Karpas-422 (cell line): Measurements from ENCODE around the gene TNS3. TPM values are rescaled to one million over a fixed set of nuclear protein-coding genes. Genes with fewer than 3 reads are reported as not detected.

Source experiments
- DNase-seq: peaks from one replicate; pipeline ENCODE4 v3.0.0-alpha.2; 2015
- H2AFZ ChIP-seq: fragments of 200-600 bp; sonication (generic); 2 replicates; pipeline ENCODE4 v1.6.1; 2014; ENCODE audit warnings: antibody characterized with exemption, low read length, mixed read lengths
- H3K27ac ChIP-seq: fragments of 200-600 bp; sonication (generic); 2 replicates; pipeline ENCODE4 v1.5.1; 2014; ENCODE audit warnings: mild to moderate bottlenecking, low read length, moderate library complexity
- H3K27me3 ChIP-seq: fragments of 200-600 bp; sonication (generic); 2 replicates; pipeline ENCODE4 v1.6.1; 2014; ENCODE audit warnings: low read length, mixed read lengths
- H3K36me3 ChIP-seq: fragments of 200-600 bp; sonication (generic); 2 replicates; pipeline ENCODE4 v1.6.1; 2014; ENCODE audit warnings: low read length, mixed read lengths; ENCODE audit not compliant: insufficient read depth
- H3K4me1 ChIP-seq: fragments of 200-600 bp; sonication (generic); 2 replicates; pipeline ENCODE4 v1.6.1; 2014; ENCODE audit warnings: mild to moderate bottlenecking, low read length, mixed read lengths
- H3K4me2 ChIP-seq: fragments of 200-600 bp; sonication (generic); 2 replicates; pipeline ENCODE4 v1.6.1; 2014; ENCODE audit warnings: low read length, low read depth, mild to moderate bottlenecking; ENCODE audit not compliant: poor library complexity, severe bottlenecking
- H3K4me3 ChIP-seq: fragments of 200-600 bp; sonication (generic); 2 replicates; pipeline ENCODE4 v1.5.1; 2014; ENCODE audit warnings: mild to moderate bottlenecking, antibody characterized with exemption, low read length, mixed read lengths
- H3K79me2 ChIP-seq: fragments of 200-600 bp; sonication (generic); 2 replicates; pipeline ENCODE4 v1.6.1; 2014; ENCODE audit warnings: mild to moderate bottlenecking, low read length, mixed read lengths
- H3K9ac ChIP-seq: fragments of 200-600 bp; sonication (generic); 2 replicates; pipeline ENCODE4 v1.6.0; 2014; ENCODE audit warnings: low read length
- H3K9me2 ChIP-seq: fragments of 200-600 bp; sonication (generic), shearing (Covaris generic); replicated peaks from 2 replicates; pipeline ENCODE4 v1.6.0; 2014; ENCODE audit warnings: mild to moderate bottlenecking, low read length, moderate library complexity; ENCODE audit not compliant: insufficient read depth
- H3K9me3 ChIP-seq: fragments of 300-700, 200-600 bp; sonication (generic); 2 replicates; pipeline ENCODE4 v1.6.1; 2014; ENCODE audit warnings: low read length, mixed read lengths
- H4K20me1 ChIP-seq: fragments of 200-600 bp; sonication (generic); 2 replicates; pipeline ENCODE4 v1.6.1; 2014; ENCODE audit warnings: mild to moderate bottlenecking, antibody characterized with exemption, low read length, low read depth; ENCODE audit not compliant: insufficient read depth
- total RNA-seq: library from RNA; depleted of rRNA; stranded (reverse); fragments of >200 nt; shearing (Covaris generic); gene quantifications from 2 replicates; pipeline ENCODE4 v1.2.3, GENCODE V29; 2014; ENCODE audit warnings: low replicate concordance

TNS3 gene
- total RNA-seq, 1 experiment from 2014 or later, result 56.6 TPM

GRCh38 chr7:47512481-47513176 is 69.3 kb downstream of the TNS3 start:
- H3K9ac ChIP-seq, result no peak overlapping the region

GRCh38 chr7:47511699-47512370 is 70.1 kb downstream of the TNS3 start:
- H3K9me3 ChIP-seq, result no peaks in the 10 kb centered on the region
- DNase-seq, result no peak
- H2AFZ ChIP-seq, result no peak overlapping the region
- peaks cover 11% of the 10 kb centered on the region; the same call in 1 of the 2 replicates for H4K20me1 ChIP-seq
- H3K9ac ChIP-seq, result no peak overlapping the region
- H3K27me3 ChIP-seq, result no peaks in the 10 kb centered on the region
- H3K9me2 ChIP-seq, result peaks cover 6% of the 10 kb centered on the region
- H3K36me3 ChIP-seq, result peaks cover 14% of the 10 kb centered on the region; the same call in 1 of the 2 replicates
- no peak overlapping the region for H3K4me2 ChIP-seq
- H3K27ac ChIP-seq, result no peak overlapping the region
- peaks cover 88% of the 10 kb centered on the region for H3K79me2 ChIP-seq
- H3K4me3 ChIP-seq, result no peak overlapping the region
- H3K4me1 ChIP-seq, result peaks cover under 1% of the 10 kb centered on the region; the same call in 1 of the 2 replicates

More at GRCh38 chr7:47512481-47513176, 69.3 kb downstream of the TNS3 start:
- Histone ChIP-seq H3K79me2 (peaks cover 90% of the 10 kb centered on the region), H4K20me1 (peaks cover 11% of the 10 kb centered on the region; the same call in 1 of the 2 replicates), H3K36me3 (peaks cover 19% of the 10 kb centered on the region; the same call in 1 of the 2 replicates), H3K27ac (no peak overlapping the region), H3K4me3 (no peak overlapping the region), H3K9me2 (peaks cover 6% of the 10 kb centered on the region), H2AFZ (no peak overlapping the region), H3K4me1 (no peaks in the 10 kb centered on the region), H3K9me3 (no peaks in the 10 kb centered on the region), H3K27me3 (no peaks in the 10 kb centered on the region), H3K4me2 (no peak overlapping the region)
- no peak for DNase-seq

GRCh38 chr7:47510786-47511185 is 71.1 kb downstream of the TNS3 start:
- H3K4me3 ChIP-seq, result no peak overlapping the region
- peaks cover 11% of the 10 kb centered on the region; the same call in 1 of the 2 replicates for H4K20me1 ChIP-seq
- H3K79me2 ChIP-seq, result peaks cover 90% of the 10 kb centered on the region
- no peak overlapping the region for H3K9ac ChIP-seq
- H3K9me2 ChIP-seq, result peaks cover 4% of the 10 kb centered on the region
- H3K36me3 ChIP-seq, result peaks cover 20% of the 10 kb centered on the region; the same call in 1 of the 2 replicates
- H3K9me3 ChIP-seq, result no peaks in the 10 kb centered on the region
- no peak overlapping the region for H3K27ac ChIP-seq
- H2AFZ ChIP-seq, result no peak overlapping the region
- peaks cover 11% of the 10 kb centered on the region for H3K4me1 ChIP-seq
- DNase-seq, result no peak
- no peaks in the 10 kb centered on the region for H3K27me3 ChIP-seq
- H3K4me2 ChIP-seq, result no peak overlapping the region

- Histone ChIP-seq H3K4me2 (no peak overlapping the region), H3K4me1 (peaks cover 17% of the 10 kb centered on the region), H4K20me1 (peaks cover 8% of the 10 kb centered on the region; the same call in 1 of the 2 replicates), H3K79me2 (peaks cover 89% of the 10 kb centered on the region), H3K4me3 (no peak overlapping the region), H3K9me2 (no peaks in the 10 kb centered on the region; the same call in 1 of the 2 replicates), H3K9ac (no peak overlapping the region), H2AFZ (no peak overlapping the region), H3K9me3 (no peaks in the 10 kb centered on the region), H3K27ac (no peak overlapping the region), H3K27me3 (no peaks in the 10 kb centered on the region), H3K36me3 (peaks cover 19% of the 10 kb centered on the region; the same call in 1 of the 2 replicates)
- no peak for DNase-seq
Observed at GRCh38 chr7:47510192-47510591, 71.7 kb downstream of the TNS3 start.

- Histone ChIP-seq H3K27me3 (no peaks in the 10 kb centered on the region), H3K4me1 (peaks cover 23% of the 10 kb centered on the region), H3K79me2 (peaks cover 89% of the 10 kb centered on the region), H3K9me2 (no peaks in the 10 kb centered on the region), H4K20me1 (peaks cover 8% of the 10 kb centered on the region; the same call in 1 of the 2 replicates), H3K4me2 (no peak overlapping the region), H3K9me3 (no peaks in the 10 kb centered on the region), H3K9ac (no peak overlapping the region), H2AFZ (no peak overlapping the region), H3K27ac (no peak overlapping the region), H3K4me3 (no peak overlapping the region), H3K36me3 (peaks cover 19% of the 10 kb centered on the region; the same call in 1 of the 2 replicates)
- no peak for DNase-seq
Observed at GRCh38 chr7:47509571-47509970, 72.3 kb downstream of the TNS3 start.

- Histone ChIP-seq H2AFZ (no peak overlapping the region), H3K4me2 (no peak overlapping the region), H3K79me2 (peaks cover 89% of the 10 kb centered on the region), H3K9me3 (no peaks in the 10 kb centered on the region), H3K9ac (no peak overlapping the region), H3K9me2 (no peaks in the 10 kb centered on the region), H3K27me3 (no peaks in the 10 kb centered on the region), H3K27ac (no peak overlapping the region), H3K4me1 (peaks cover 32% of the 10 kb centered on the region), H4K20me1 (peaks cover 3% of the 10 kb centered on the region; the same call in 1 of the 2 replicates), H3K36me3 (peaks cover 16% of the 10 kb centered on the region; the same call in 1 of the 2 replicates), H3K4me3 (no peak overlapping the region)
- no peak for DNase-seq
Observed at GRCh38 chr7:47508389-47509380, 73.2 kb downstream of the TNS3 start.

GRCh38 chr7:47507522-47507921 is 74.4 kb downstream of the TNS3 start:
- H2AFZ ChIP-seq, result no peak overlapping the region
- H4K20me1 ChIP-seq, result no peaks in the 10 kb centered on the region
- no peaks in the 10 kb centered on the region for H3K9me3 ChIP-seq
- peaks cover 91% of the 10 kb centered on the region for H3K79me2 ChIP-seq
- peaks cover 16% of the 10 kb centered on the region; the same call in 1 of the 2 replicates for H3K36me3 ChIP-seq
- H3K9me2 ChIP-seq, result no peaks in the 10 kb centered on the region
- peaks cover 43% of the 10 kb centered on the region for H3K4me1 ChIP-seq
- H3K27ac ChIP-seq, result no peak overlapping the region
- DNase-seq, result no peak
- no peak overlapping the region for H3K4me3 ChIP-seq
- H3K4me2 ChIP-seq, result no peak overlapping the region
- no peaks in the 10 kb centered on the region for H3K27me3 ChIP-seq
- no peak overlapping the region for H3K9ac ChIP-seq
